ENCODE data around the gene MMEL1.
A peak's percentile ranks its signal among the peaks of the same experiment; 100 is the strongest.
"Not testable (repeated sequence)": the region's sequence is repeated elsewhere in the genome, so short reads cannot be mapped to it uniquely, and the experiment has no call there.

Gene MMEL1

GRCh38 chr1:2625748-2626147 lies 7.1 kb downstream of the MMEL1 start:
- not testable (repeated sequence) for DNase-seq

GRCh38 chr1:2625311-2625710 lies 7.5 kb downstream of the MMEL1 start:
- no peak for DNase-seq

- no peak for DNase-seq
Observed at GRCh38 chr1:2624735-2625300, 8.0 kb downstream of the MMEL1 start.

- no peak for DNase-seq
Observed at GRCh38 chr1:2623571-2624337, 9.1 kb downstream of the MMEL1 start.

- DNase-seq: no peak
Observed at GRCh38 chr1:2617971-2618470, 14.8 kb downstream of the MMEL1 start.

- DNase-seq: no peak
Observed at GRCh38 chr1:2614145-2614544, 18.7 kb downstream of the MMEL1 start.

- DNase-seq: no peak
Observed at GRCh38 chr1:2612591-2613365, 20.0 kb downstream of the MMEL1 start.

- peak; percentile 33 for DNase-seq
Observed at GRCh38 chr1:2611621-2612437, 21.0 kb downstream of the MMEL1 start.

- DNase-seq: peak; percentile 91
Observed at GRCh38 chr1:2611031-2611501, 21.8 kb downstream of the MMEL1 start.

GRCh38 chr1:2610036-2610959 lies 22.5 kb downstream of the MMEL1 start:
- no peak for DNase-seq

- no peak for DNase-seq
Observed at GRCh38 chr1:2609319-2610035, 23.3 kb downstream of the MMEL1 start.

GRCh38 chr1:2607641-2608091 lies 25.1 kb downstream of the MMEL1 start:
- no peak for DNase-seq

- no peak for DNase-seq
Observed at GRCh38 chr1:2606881-2607621, 25.8 kb downstream of the MMEL1 start.

GRCh38 chr1:2606396-2606880 lies 26.4 kb downstream of the MMEL1 start:
- no peak for DNase-seq

GRCh38 chr1:2605509-2606395 lies 27.1 kb downstream of the MMEL1 start:
- DNase-seq: no peak

- DNase-seq: no peak
Observed at GRCh38 chr1:2604844-2605508, 27.8 kb downstream of the MMEL1 start.

GRCh38 chr1:2604156-2604843 lies 28.5 kb downstream of the MMEL1 start:
- no peak for DNase-seq
